Loucy (cell line): ENCODE measurements around the gene GNL3.

Experiments used
- H2AFZ ChIP-seq: fragments of 200-600 bp; sonication (generic); 2 replicates; pipeline ENCODE4 v1.6.0; 2016; ENCODE audit warnings: antibody characterized with exemption, mild to moderate bottlenecking, low read length, moderate library complexity
- H3F3A ChIP-seq: fragments of 200-600 bp; 2 replicates; pipeline ENCODE4 v1.6.0; 2016; ENCODE audit warnings: antibody characterized with exemption, low read depth, mild to moderate bottlenecking
- H3K27me3 ChIP-seq: fragments of 200-600 bp; sonication (generic); 2 replicates; pipeline ENCODE4 v1.6.1; 2014; ENCODE audit warnings: low read length, mild to moderate bottlenecking; ENCODE audit not compliant: insufficient read depth, poor library complexity, severe bottlenecking
- H3K36me3 ChIP-seq: fragments of 200-600 bp; sonication (generic); 2 replicates; pipeline ENCODE4 v1.6.1; 2016; ENCODE audit warnings: low read length; ENCODE audit not compliant: insufficient read depth
- H3K4me1 ChIP-seq: fragments of 200-600 bp; sonication (generic); 2 replicates; pipeline ENCODE4 v1.5.1; 2014; ENCODE audit warnings: low read length, mild to moderate bottlenecking; ENCODE audit not compliant: insufficient read depth, poor library complexity, severe bottlenecking
- H3K4me2 ChIP-seq: fragments of 200-600 bp; sonication (generic); 2 replicates; pipeline ENCODE4 v1.6.0; 2014; ENCODE audit warnings: antibody characterized with exemption, low read length, low read depth, mild to moderate bottlenecking; ENCODE audit not compliant: poor library complexity, severe bottlenecking
- H3K4me3 ChIP-seq: fragments of 200-600 bp; sonication (generic); 2 replicates; pipeline ENCODE4 v1.5.1; 2014; ENCODE audit warnings: low read length, mild to moderate bottlenecking, mixed read lengths; ENCODE audit not compliant: poor library complexity, severe bottlenecking
- H3K79me2 ChIP-seq: fragments of 200-600 bp; sonication (generic); 2 replicates; pipeline ENCODE4 v1.6.1; 2014; ENCODE audit warnings: low read length; ENCODE audit not compliant: insufficient read depth
- H3K9ac ChIP-seq: fragments of 200-600 bp; sonication (generic); 2 replicates; pipeline ENCODE4 v1.6.0; 2014; ENCODE audit warnings: mild to moderate bottlenecking, low read depth, low read length, moderate library complexity; ENCODE audit not compliant: poor library complexity, severe bottlenecking
- H3K9me2 ChIP-seq: fragments of 200-600 bp; sonication (generic); replicated peaks from 2 replicates; pipeline ENCODE4 v1.6.1; 2016; ENCODE audit warnings: low read depth, low read length, mixed read lengths
- H3K9me3 ChIP-seq: fragments of 200-600 bp; sonication (generic); 2 replicates; pipeline ENCODE4 v1.6.1; 2014; ENCODE audit warnings: mild to moderate bottlenecking, antibody characterized with exemption, low read length, low read depth; ENCODE audit not compliant: insufficient read depth
- H4K20me1 ChIP-seq: fragments of 200-600 bp; sonication (generic); 2 replicates; pipeline ENCODE4 v1.6.0; 2014; ENCODE audit warnings: antibody characterized with exemption, low read length, mild to moderate bottlenecking; ENCODE audit not compliant: insufficient read depth, poor library complexity, severe bottlenecking
- EZH2phosphoT487 ChIP-seq: fragments of 200-600 bp; IDR thresholded peaks from 2 replicates; pipeline ENCODE4 v1.6.1; 2018; ENCODE audit warnings: antibody characterized with exemption, mild to moderate bottlenecking, moderate library complexity, borderline replicate concordance
- TF ChIP-seq, protein P1 (sequence below): fragments of 200-600 bp; sonication (generic); conservative IDR thresholded peaks from 2 replicates; pipeline ENCODE4 v1.5.1; 2014; ENCODE audit warnings: mild to moderate bottlenecking, antibody characterized with exemption, low read length

The GNL3 gene

DNA sequence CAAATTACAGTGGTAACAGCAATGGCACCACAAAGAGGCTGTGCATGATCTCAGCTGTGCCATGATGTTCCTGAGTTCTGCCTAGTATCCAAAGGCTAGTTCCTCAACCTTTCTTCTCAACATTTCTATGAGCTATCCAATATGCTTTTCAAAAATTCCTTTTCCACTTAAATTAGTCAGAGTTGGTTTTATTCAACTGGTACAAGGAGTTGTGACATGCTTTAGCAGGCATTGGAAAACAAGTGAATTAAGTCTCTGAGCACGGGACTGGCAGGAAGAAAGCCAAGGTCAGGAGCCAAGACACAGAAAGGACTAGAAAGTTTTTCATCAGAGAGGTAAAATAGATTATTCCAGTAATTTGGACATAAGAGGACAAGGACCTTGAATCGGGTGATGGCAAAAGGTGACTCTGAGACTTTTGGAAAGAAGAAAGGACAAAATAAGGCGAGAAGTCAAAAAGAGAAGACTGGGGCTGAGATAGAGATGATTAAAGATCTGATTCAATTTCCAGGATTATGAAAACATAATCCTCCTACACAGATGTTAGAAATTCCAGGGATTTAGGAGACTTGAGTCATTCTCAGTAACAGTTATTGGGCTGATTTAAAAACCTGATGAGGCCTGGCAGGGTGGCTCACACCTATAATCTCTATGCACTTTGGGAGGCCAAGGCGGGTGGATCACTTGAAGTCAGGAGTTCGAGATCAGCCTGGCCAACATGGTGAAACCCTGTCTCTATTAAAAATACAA is 36.2 kb upstream of the GNL3 start:
- Histone ChIP-seq H3K79me2 (no peaks in the 10 kb centered on the region), H3K4me2 (no peak overlapping the region), H3K4me1 (peaks cover 9% of the 10 kb centered on the region), H3K9me3 (no peaks in the 10 kb centered on the region), H3F3A (peaks cover 6% of the 10 kb centered on the region), H3K9ac (no peak overlapping the region), H3K27me3 (no peaks in the 10 kb centered on the region), H3K4me3 (no peak overlapping the region), H3K36me3 (peaks cover 84% of the 10 kb centered on the region), H2AFZ (no peak overlapping the region), H3K9me2 (no peaks in the 10 kb centered on the region), H4K20me1 (no peaks in the 10 kb centered on the region)
- TF ChIP-seq, protein P1, sequence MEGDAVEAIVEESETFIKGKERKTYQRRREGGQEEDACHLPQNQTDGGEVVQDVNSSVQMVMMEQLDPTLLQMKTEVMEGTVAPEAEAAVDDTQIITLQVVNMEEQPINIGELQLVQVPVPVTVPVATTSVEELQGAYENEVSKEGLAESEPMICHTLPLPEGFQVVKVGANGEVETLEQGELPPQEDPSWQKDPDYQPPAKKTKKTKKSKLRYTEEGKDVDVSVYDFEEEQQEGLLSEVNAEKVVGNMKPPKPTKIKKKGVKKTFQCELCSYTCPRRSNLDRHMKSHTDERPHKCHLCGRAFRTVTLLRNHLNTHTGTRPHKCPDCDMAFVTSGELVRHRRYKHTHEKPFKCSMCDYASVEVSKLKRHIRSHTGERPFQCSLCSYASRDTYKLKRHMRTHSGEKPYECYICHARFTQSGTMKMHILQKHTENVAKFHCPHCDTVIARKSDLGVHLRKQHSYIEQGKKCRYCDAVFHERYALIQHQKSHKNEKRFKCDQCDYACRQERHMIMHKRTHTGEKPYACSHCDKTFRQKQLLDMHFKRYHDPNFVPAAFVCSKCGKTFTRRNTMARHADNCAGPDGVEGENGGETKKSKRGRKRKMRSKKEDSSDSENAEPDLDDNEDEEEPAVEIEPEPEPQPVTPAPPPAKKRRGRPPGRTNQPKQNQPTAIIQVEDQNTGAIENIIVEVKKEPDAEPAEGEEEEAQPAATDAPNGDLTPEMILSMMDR = no peak
- TF ChIP-seq EZH2phosphoT487 = no peak

GRCh38 chr3:52650439-52650838 is 35.4 kb upstream of the GNL3 start:
- Histone ChIP-seq H3K36me3 (peaks cover 84% of the 10 kb centered on the region), H2AFZ (no peak overlapping the region), H3K9me3 (no peaks in the 10 kb centered on the region), H3K4me1 (peaks cover 9% of the 10 kb centered on the region), H3K79me2 (no peaks in the 10 kb centered on the region), H3F3A (peaks cover 6% of the 10 kb centered on the region), H4K20me1 (no peaks in the 10 kb centered on the region), H3K27me3 (no peaks in the 10 kb centered on the region), H3K4me3 (no peak overlapping the region), H3K4me2 (no peak overlapping the region), H3K9ac (no peak overlapping the region), H3K9me2 (no peaks in the 10 kb centered on the region)
- TF ChIP-seq, protein P1 = no peak
- no peak for TF ChIP-seq EZH2phosphoT487

DNA sequence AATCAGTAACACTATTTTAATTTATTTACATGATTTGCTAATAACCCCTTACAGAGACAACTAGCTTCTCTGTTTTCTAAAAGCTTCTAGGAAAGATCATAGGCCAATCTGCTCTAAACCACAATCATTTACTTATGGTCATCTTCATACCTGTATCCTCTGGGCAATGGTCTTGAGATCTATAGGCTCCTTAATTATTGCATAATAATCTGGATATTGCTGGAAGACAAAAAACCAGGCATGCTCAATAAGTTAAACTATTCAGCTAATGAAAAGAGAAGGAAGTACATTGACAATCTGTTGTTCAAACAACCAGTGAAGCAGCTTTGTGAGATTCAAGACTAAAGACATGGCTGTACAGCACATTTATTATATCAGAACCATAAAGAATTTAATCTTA is 34.2 kb upstream of the GNL3 start:
- no peaks in the 10 kb centered on the region for H3K79me2 ChIP-seq
- H3K36me3 ChIP-seq = peaks cover 84% of the 10 kb centered on the region
- peaks cover 9% of the 10 kb centered on the region for H3K4me1 ChIP-seq

More for the DNA sequence above, 34.2 kb upstream of the GNL3 start:
- TF ChIP-seq, protein P1 = no peak
- no peak for TF ChIP-seq EZH2phosphoT487
- no peak overlapping the region for H3K4me2 ChIP-seq
- no peak overlapping the region for H3K4me3 ChIP-seq
- peaks cover 6% of the 10 kb centered on the region for H3F3A ChIP-seq
- no peaks in the 10 kb centered on the region for H4K20me1 ChIP-seq
- no peaks in the 10 kb centered on the region for H3K9me2 ChIP-seq
- no peaks in the 10 kb centered on the region for H3K9me3 ChIP-seq
- no peak overlapping the region for H3K9ac ChIP-seq
- H2AFZ ChIP-seq = no peak overlapping the region
- no peaks in the 10 kb centered on the region for H3K27me3 ChIP-seq
